GM13977 (cell line): ENCODE measurements around the gene FEZF1.

Experiments
- DNase-seq: peaks from one replicate; pipeline ENCODE4 v3.0.0; 2012; ENCODE audit warnings: low spot score
- in situ Hi-C: fragments of 300-500 bp; cut with MboI; formaldehyde crosslinking; loops from one replicate; pipeline ENCODE4 v1.12.0; 2022; ENCODE audit warnings: low sequenced_read_pairs, low pct_unique_long_range_greater_than_20kb, mixed read lengths, inconsistent platforms; ENCODE audit not compliant: unreplicated experiment
- TF ChIP-seq, protein P1 (sequence below): IDR thresholded peaks from 2 replicates; pipeline ENCODE4 v1.5.1; 2012; ENCODE audit warnings: mild to moderate bottlenecking, control low read depth; ENCODE audit not compliant: insufficient read depth; ENCODE audit errors: extremely low read depth, missing control alignments

Gene FEZF1

DNA sequence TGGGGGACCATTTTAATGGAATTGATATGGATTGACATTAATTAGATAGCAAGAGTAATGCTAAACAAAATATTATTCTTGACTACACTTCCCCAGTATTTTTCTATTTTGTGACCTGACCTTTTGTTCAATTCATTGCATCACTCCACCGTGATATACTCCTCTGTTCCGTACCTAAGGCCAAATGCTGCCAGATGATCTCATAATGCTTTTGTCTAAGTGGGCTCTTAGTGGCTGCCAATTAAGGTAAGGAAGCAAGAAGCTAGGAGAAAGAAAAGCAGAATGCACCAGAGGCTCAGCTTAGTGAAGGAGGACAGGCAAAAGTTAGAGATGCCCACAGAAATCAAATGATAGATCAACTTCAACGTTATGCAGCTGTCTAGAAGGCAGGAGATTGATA, 36.4 kb downstream of the FEZF1 start:
- TF ChIP-seq, protein P1, sequence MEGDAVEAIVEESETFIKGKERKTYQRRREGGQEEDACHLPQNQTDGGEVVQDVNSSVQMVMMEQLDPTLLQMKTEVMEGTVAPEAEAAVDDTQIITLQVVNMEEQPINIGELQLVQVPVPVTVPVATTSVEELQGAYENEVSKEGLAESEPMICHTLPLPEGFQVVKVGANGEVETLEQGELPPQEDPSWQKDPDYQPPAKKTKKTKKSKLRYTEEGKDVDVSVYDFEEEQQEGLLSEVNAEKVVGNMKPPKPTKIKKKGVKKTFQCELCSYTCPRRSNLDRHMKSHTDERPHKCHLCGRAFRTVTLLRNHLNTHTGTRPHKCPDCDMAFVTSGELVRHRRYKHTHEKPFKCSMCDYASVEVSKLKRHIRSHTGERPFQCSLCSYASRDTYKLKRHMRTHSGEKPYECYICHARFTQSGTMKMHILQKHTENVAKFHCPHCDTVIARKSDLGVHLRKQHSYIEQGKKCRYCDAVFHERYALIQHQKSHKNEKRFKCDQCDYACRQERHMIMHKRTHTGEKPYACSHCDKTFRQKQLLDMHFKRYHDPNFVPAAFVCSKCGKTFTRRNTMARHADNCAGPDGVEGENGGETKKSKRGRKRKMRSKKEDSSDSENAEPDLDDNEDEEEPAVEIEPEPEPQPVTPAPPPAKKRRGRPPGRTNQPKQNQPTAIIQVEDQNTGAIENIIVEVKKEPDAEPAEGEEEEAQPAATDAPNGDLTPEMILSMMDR = no peak
- in situ Hi-C loops = no loop called here
- no peak for DNase-seq

DNA sequence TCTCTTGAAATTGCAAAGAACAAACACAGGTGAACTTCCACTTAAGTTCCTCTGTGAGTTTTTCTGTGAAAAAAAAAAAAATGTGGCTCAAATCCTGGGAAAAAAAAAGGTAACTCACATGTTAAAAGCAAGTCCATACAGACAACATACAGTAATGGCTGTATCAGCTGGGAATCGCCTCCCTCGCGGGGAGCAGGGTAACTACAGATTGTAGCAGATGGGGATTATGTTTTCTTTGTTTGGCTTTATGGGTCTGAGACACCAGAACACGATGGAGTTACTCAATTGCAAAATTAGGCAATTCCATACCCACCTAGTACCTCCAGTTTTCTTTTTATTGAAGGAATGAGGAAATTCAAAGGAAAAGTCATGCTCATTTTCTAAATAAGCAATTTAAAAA, 42.3 kb downstream of the FEZF1 start:
- DNase-seq = no peak
- TF ChIP-seq, protein P1 = no peak

DNA sequence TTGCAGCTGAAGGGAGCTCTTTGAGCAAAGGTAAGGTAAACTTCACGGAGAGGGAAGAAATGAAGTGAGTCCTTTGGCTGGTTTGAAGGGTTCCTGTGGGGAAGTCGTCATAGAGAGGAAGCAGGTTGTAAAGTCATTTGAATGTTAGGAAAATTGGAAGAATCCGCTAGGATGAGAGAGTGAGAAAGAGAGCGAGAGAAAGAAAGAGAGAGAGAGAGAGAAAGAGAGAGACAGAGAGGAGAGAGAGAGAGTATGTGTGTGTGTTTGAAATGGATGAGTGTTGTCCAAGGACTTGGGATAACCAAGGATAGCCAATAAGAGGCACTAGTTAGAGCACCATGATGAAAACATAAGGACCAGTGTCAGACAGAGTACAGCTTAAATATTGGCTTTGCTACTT, 43.1 kb downstream of the FEZF1 start:
- in situ Hi-C loops = no loop called here
- TF ChIP-seq, protein P1 = no peak
- no peak for DNase-seq

More for the DNA sequence above, 42.3 kb downstream of the FEZF1 start:
- in situ Hi-C loops = no loop called here

DNA sequence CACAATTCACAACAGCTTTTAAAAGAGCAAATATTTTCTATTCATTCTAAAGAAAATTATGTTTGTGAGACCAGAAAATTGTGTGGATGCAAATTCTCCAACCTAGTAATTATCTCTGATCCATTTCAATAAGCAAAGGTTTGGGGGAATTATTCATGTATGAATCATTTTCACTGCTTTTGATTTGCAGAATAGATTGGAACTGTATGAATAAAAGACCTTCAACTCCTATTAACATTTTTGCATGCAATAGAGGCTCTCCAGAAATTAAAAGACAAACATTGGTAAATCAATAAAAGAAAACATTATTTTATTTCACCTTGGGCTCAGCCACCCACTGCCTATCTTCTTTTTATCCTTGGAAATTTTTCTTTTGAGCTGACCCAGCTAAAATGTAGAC, 43.5 kb downstream of the FEZF1 start:
- in situ Hi-C loops = no loop called here
- TF ChIP-seq, protein P1 = no peak

DNA sequence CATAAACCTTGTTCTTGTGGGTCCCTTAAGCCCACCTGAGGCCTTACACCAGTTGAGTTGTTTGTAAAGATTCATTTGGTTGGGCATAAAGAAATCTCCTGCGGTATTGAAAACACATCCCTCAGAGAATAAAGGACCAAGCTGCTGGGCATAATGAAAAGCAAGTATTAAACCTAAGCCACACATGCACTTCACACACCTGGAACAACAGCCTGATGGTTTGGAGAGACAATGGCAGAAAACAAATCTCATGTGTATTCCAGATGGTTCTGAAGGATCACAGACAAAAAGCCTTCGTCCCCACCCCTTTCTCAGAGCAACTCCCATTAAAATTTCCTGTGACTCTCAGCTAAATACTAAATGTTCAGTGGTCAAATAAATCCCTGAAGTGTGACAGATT, 44.2 kb downstream of the FEZF1 start:
- in situ Hi-C loops = no loop called here
- TF ChIP-seq, protein P1 = no peak
- no peak for DNase-seq

More for the DNA sequence above, 43.5 kb downstream of the FEZF1 start:
- DNase-seq = no peak

DNA sequence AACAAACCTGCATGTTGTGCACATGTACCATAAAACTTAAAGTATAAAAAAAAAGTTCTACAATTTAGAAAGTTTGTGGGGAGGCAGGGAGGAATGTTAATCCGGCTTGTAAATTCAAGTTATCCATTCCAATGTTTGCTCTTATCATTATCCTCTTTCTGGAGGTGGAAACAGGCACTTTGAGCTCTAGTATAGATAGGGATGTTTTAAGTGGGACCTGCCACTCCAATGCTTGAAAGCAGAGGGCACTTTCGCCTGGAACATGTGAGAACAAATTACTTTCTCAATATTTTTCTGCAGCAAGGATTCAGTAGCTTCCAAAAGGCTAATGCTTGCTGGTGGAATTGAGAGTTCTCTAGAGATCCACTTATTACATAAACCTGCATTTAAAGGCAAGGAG, 45.6 kb downstream of the FEZF1 start:
- in situ Hi-C loops = no loop called here
- no peak for DNase-seq
- TF ChIP-seq, protein P1 = no peak

DNA sequence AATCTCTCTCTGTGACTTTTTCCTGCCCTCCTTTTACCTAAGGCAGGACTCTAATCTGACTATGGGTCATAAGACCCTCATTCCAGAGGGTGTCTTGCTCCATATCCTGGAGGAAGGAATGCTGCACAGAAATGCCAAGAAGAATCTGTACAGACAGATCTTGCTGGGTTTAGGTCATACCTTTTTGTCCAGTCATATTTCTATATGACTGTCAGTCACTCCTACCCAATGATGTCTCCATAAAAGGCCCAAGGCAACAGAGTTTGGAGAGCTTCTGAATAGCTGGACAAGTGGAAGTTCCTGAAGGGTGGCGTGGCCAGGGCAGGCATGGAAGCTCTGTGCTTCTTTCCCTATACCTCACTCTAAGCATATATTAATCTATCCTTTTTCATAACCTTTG, 47.5 kb downstream of the FEZF1 start:
- TF ChIP-seq, protein P1 = no peak
- DNase-seq = no peak
- in situ Hi-C loops = no loop called here
